Tibial nerve (tissue), 4 donors: ENCODE data around the gene ROBO1. TPM values are rescaled to one million over a fixed set of nuclear protein-coding genes. Genes with fewer than 3 reads are reported as not detected.

Experiments
- DNase-seq, 2 donors: peaks; one replicate each; pipeline ENCODE4 v3.0.0-alpha.2; 2019; ENCODE audit warnings: low spot score in 2 of 2
- H3K27ac ChIP-seq, 4 donors: fragments of 200-600 bp; sonication (generic) in 3 of 4; one replicate each; pipeline ENCODE4 v1.5.1; 2017 to 2019; ENCODE audit warnings: mild to moderate bottlenecking in 1 of 4
- H3K27me3 ChIP-seq, 2 donors: fragments of 200-600 bp; sonication (generic) in 1 of 2; one replicate each; pipeline versions ENCODE4 v1.5.1 to v1.6.0; 2017 to 2019
- H3K36me3 ChIP-seq, 3 donors: fragments of 200-600 bp; sonication (generic); one replicate each; pipeline ENCODE4 v1.5.1; 2018 to 2019
- H3K4me1 ChIP-seq, 4 donors: fragments of 200-600 bp; sonication (generic) in 3 of 4; one replicate each; pipeline ENCODE4 v1.5.1; 2017 to 2019
- H3K4me3 ChIP-seq, 4 donors: fragments of 200-600 bp; sonication (generic) in 3 of 4; one replicate each; pipeline ENCODE4 v1.5.1; 2017 to 2019; ENCODE audit warnings: mild to moderate bottlenecking in 1 of 4, moderate library complexity in 1 of 4
- H3K9me3 ChIP-seq, 4 donors: fragments of 200-600 bp; sonication (generic) in 3 of 4; one replicate each; pipeline ENCODE4 v1.5.1; 2017 to 2019
- EP300 ChIP-seq, 2 donors: sonication (generic); formaldehyde crosslinking; IDR thresholded peaks; one replicate each; pipeline ENCODE4 v1.6.1; 2017; ENCODE audit warnings: antibody characterized with exemption in 2 of 2, mild to moderate bottlenecking in 1 of 2
- POLR2A ChIP-seq, 2 donors: fragments of 450-650 bp; IDR thresholded peaks; one replicate each; pipeline ENCODE4 v1.6.1; 2017; ENCODE audit warnings: antibody characterized with exemption in 2 of 2, mild to moderate bottlenecking in 2 of 2, moderate library complexity in 2 of 2
- WGBS, 2 donors: methylation state at CpG; one replicate each; pipeline ENCODE4 v1.1.5; 2018; 5-methylcytosine and 5-hydroxymethylcytosine counted together
- total RNA-seq, 4 donors: library from RNA; depleted of rRNA; stranded (reverse); fragments of >200 nt; gene quantifications; one replicate each; pipeline ENCODE4 v1.1.0, GENCODE V29; 2016
- TF ChIP-seq, protein P1 (sequence below), 5 experiments: fragments of 200-600 bp in 3 of 5; fragments of 450-650 bp in 2 of 5; sonication (generic) in 3 of 5; IDR thresholded peaks; one replicate each; pipeline ENCODE4 v1.5.1; 2016 to 2019; ENCODE audit warnings: antibody characterized with exemption in 5 of 5, mild to moderate bottlenecking in 3 of 5, moderate library complexity in 2 of 5

The ROBO1 gene
- total RNA-seq, 4 donors from 2014 or later, result 12.6 to 27.8 (median 23.1) TPM

DNA sequence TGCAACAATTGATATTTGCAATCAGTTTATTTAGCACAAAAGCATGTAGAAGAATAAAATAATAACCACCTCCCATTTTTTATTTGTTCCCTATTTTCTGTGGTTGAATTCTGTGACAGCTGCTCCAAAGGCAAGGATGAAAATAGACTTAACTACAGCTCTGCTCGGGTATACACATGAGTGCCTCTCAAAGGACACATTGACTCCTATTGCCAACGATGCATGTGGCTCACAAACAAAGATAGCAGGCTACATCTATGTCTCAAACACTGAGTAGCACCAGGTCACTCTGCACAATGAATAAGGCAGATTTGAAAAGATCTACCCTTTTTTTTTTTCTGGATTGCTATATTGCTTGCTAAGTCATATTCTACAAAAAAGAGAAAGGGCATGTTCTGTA is 612.9 kb downstream of the ROBO1 start:
- DNase-seq, result no peak
- no peaks in the 10 kb centered on the region for H3K9me3 ChIP-seq
- TF ChIP-seq POLR2A (IDR thresholded peaks at IDR 0.05) (no peak), EP300 (IDR thresholded peaks at IDR 0.05) (no peak)
- TF ChIP-seq, protein P1, sequence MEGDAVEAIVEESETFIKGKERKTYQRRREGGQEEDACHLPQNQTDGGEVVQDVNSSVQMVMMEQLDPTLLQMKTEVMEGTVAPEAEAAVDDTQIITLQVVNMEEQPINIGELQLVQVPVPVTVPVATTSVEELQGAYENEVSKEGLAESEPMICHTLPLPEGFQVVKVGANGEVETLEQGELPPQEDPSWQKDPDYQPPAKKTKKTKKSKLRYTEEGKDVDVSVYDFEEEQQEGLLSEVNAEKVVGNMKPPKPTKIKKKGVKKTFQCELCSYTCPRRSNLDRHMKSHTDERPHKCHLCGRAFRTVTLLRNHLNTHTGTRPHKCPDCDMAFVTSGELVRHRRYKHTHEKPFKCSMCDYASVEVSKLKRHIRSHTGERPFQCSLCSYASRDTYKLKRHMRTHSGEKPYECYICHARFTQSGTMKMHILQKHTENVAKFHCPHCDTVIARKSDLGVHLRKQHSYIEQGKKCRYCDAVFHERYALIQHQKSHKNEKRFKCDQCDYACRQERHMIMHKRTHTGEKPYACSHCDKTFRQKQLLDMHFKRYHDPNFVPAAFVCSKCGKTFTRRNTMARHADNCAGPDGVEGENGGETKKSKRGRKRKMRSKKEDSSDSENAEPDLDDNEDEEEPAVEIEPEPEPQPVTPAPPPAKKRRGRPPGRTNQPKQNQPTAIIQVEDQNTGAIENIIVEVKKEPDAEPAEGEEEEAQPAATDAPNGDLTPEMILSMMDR (IDR thresholded peaks at IDR 0.05), result no peak
- no peaks in the 10 kb centered on the region for H3K27me3 ChIP-seq
- H3K4me3 ChIP-seq, result no peak overlapping the region
- H3K27ac ChIP-seq, result no peak overlapping the region
- no peaks in the 10 kb centered on the region for H3K36me3 ChIP-seq
- 16 to 23% methylated on average over 2 of the region's 2 CpGs for WGBS, 2 donors
- no peaks in the 10 kb centered on the region for H3K4me1 ChIP-seq

DNA sequence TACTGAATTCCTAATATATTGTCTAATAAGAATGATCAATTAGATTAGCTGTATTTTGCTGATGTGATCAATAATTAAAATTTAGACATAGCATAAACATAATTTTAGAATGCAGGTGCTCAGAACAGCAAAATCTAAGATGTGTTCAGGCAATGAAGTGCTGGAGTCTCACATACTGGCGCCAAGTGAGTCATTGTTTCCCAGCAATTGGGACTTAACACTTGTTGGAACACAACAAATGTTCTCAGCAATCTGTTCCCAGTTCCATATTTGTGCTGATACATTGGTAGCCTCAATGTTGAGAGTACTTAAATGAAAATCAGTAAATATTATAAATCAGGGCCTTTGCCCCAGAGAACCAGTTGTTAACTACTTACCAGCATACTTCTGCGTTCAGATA is 619.0 kb downstream of the ROBO1 start:
- Histone ChIP-seq H3K27ac (no peak overlapping the region), H3K36me3 (no peaks in the 10 kb centered on the region), H3K4me1 (no peaks in the 10 kb centered on the region), H3K9me3 (no peaks in the 10 kb centered on the region), H3K4me3 (no peak overlapping the region), H3K27me3 (no peaks in the 10 kb centered on the region)
- 93 to 95% methylated on average over 2 of the region's 2 CpGs for WGBS, 2 donors
- no peak for DNase-seq
- no peak for TF ChIP-seq EP300 (IDR thresholded peaks at IDR 0.05)
- TF ChIP-seq POLR2A (IDR thresholded peaks at IDR 0.05), result no peak
- TF ChIP-seq, protein P1 (IDR thresholded peaks at IDR 0.05), result no peak

DNA sequence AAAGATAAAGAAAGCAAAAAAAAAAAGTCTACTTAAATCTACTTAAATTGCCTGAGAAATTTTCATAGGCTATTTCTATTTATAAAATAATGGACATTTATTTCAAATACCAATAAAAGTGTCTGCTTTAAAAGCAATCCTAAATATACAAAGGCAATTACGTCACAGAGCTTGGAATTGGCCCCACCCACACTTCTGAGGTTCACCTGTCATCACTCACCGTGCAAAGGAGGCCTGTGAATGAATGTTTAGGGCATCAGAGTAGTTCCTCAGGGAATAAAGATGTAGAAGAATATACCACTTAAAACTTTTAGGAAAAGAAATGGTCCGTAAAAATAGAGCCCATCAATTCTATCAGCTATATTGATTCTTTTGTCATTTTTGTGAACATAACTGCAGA is 621.8 kb downstream of the ROBO1 start:
- Histone ChIP-seq H3K4me1 (no peaks in the 10 kb centered on the region), H3K4me3 (no peak overlapping the region), H3K9me3 (no peaks in the 10 kb centered on the region), H3K36me3 (no peaks in the 10 kb centered on the region), H3K27ac (no peak overlapping the region), H3K27me3 (no peaks in the 10 kb centered on the region)
- TF ChIP-seq POLR2A (IDR thresholded peaks at IDR 0.05) (no peak), EP300 (IDR thresholded peaks at IDR 0.05) (no peak)
- TF ChIP-seq, protein P1 (IDR thresholded peaks at IDR 0.05), result no peak
- 77 to 84% methylated on average over 3 of the region's 3 CpGs for WGBS, 2 donors
- DNase-seq, result no peak

DNA sequence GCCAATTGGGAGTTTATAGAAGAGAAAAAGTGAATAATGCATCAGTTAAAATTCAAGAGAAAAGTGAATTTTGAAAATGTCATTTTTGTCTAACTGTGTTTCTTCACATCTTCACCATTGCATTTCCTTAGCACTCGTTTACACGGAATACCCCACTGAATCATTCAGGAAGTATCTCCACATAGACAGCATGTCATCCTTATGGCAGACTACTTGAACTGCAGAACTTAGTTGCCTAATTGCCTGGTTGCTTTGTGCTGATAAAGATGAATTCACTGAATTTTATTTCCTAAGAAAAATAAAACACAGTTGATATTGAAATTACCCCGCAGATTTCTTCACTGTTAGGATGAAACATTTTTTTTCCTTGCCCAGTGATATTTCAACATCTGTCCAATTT is 627.1 kb downstream of the ROBO1 start:
- TF ChIP-seq, protein P1 (IDR thresholded peaks at IDR 0.05), result no peak
- TF ChIP-seq EP300 (IDR thresholded peaks at IDR 0.05), result no peak
- TF ChIP-seq POLR2A (IDR thresholded peaks at IDR 0.05), result no peak
- Histone ChIP-seq H3K9me3 (no peaks in the 10 kb centered on the region), H3K36me3 (no peaks in the 10 kb centered on the region), H3K27ac (no peak overlapping the region), H3K27me3 (no peaks in the 10 kb centered on the region), H3K4me3 (no peak overlapping the region), H3K4me1 (no peaks in the 10 kb centered on the region)
- no peak for DNase-seq
- WGBS, 2 donors, result 64 to 74% methylated on average over 3 of the region's 3 CpGs

DNA sequence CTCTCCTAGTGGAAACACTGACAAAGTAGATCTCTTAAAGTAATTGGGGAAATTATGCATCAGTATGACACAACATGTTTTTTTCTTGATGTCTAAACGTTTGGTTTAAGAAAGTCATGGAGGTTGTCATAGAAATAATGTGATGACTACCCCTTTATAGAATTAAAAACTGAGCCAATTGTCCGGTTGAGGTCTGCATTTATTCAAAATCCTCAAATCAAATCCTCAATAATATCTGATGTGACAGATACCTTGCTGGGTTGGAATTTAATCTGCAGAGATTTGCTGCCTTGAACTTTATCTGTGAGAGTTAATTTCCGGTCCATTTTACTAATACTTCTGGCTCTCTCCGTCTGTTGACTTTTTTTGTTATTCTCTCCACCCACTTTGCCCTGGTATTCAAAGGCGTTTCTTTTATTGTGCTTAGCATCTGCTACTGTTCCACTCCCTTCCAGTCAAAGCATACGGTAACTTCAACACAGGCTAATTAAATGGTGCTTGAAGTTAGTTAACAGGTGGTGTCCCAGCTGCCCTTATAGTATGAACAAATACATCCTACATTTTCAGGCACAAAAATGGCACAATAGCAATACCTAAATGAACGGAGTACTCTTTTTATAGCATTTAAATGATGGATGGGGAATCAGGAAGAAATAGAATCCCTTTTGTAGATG is 628.3 kb downstream of the ROBO1 start:
- Histone ChIP-seq H3K4me3 (no peak overlapping the region), H3K27ac (no peak overlapping the region)

More for the DNA sequence above, 628.3 kb downstream of the ROBO1 start:
- H3K4me1 ChIP-seq, result no peaks in the 10 kb centered on the region
- H3K27me3 ChIP-seq, result no peaks in the 10 kb centered on the region
- 54 to 60% methylated on average over 7 of the region's 7 CpGs for WGBS, 2 donors
- DNase-seq, result no peak
- H3K36me3 ChIP-seq, result no peaks in the 10 kb centered on the region
- TF ChIP-seq, protein P1 (IDR thresholded peaks at IDR 0.05), result no peak
- TF ChIP-seq POLR2A (IDR thresholded peaks at IDR 0.05) (no peak), EP300 (IDR thresholded peaks at IDR 0.05) (no peak)
- H3K9me3 ChIP-seq, result no peaks in the 10 kb centered on the region
